ENCODE data around the gene ARAP2. TPM values are rescaled to one million over a fixed set of nuclear protein-coding genes. Genes with fewer than 3 reads are reported as not detected.

ARAP2 gene
- total RNA-seq, 2 donors from 2014 or later: 82.4 to 104 TPM

GRCh38 chr4:36082817-36083216, 161.5 kb downstream of the ARAP2 start:
- no peaks in the 10 kb centered on the region for H3K36me3 Mint-ChIP-seq (ENCODE audit: low read depth)
- peaks cover 3% of the 10 kb centered on the region for H3K4me1 Mint-ChIP-seq
- H3K27ac Mint-ChIP-seq: no peak overlapping the region
- ATAC-seq (no peak), DNase-seq (no peak)
- no peak overlapping the region for H3K4me3 Mint-ChIP-seq
- H3K27me3 Mint-ChIP-seq: no peaks in the 10 kb centered on the region
- H3K9me3 ChIP-seq (ENCODE audit: control insufficient read depth, low read length, poor library complexity, severe bottlenecking): no peaks in the 10 kb centered on the region

GRCh38 chr4:36081185-36081584, 163.1 kb downstream of the ARAP2 start:
- H3K27me3 Mint-ChIP-seq: no peaks in the 10 kb centered on the region
- no peak for ATAC-seq
- no peak for DNase-seq
- H3K9me3 ChIP-seq (ENCODE audit: control insufficient read depth, low read length, poor library complexity, severe bottlenecking): no peaks in the 10 kb centered on the region
- peaks cover 3% of the 10 kb centered on the region for H3K4me1 Mint-ChIP-seq
- H3K27ac Mint-ChIP-seq: no peak overlapping the region
- H3K4me3 Mint-ChIP-seq: no peak overlapping the region
- no peaks in the 10 kb centered on the region for H3K36me3 Mint-ChIP-seq (ENCODE audit: low read depth)

GRCh38 chr4:36079666-36080065, 164.6 kb downstream of the ARAP2 start:
- Mint-ChIP-seq H3K27me3 (no peaks in the 10 kb centered on the region), H3K4me3 (no peak overlapping the region), H3K27ac (no peak overlapping the region), H3K36me3 (ENCODE audit: low read depth) (no peaks in the 10 kb centered on the region), H3K4me1 (no peaks in the 10 kb centered on the region)
- DNase-seq (no peak), ATAC-seq (no peak)
- H3K9me3 ChIP-seq (ENCODE audit: control insufficient read depth, low read length, poor library complexity, severe bottlenecking): no peaks in the 10 kb centered on the region

- Mint-ChIP-seq H3K27ac (no peak overlapping the region), H3K27me3 (no peaks in the 10 kb centered on the region), H3K4me3 (no peak overlapping the region), H3K4me1 (no peaks in the 10 kb centered on the region), H3K36me3 (ENCODE audit: low read depth) (no peaks in the 10 kb centered on the region)
- no peaks in the 10 kb centered on the region for H3K9me3 ChIP-seq (ENCODE audit: control insufficient read depth, low read length, poor library complexity, severe bottlenecking)
- no peak for DNase-seq
- no peak for ATAC-seq
These were observed 166.0 kb downstream of the ARAP2 start for GRCh38 chr4:36078319-36078718.

- no peak overlapping the region for H3K4me3 Mint-ChIP-seq
- H3K4me1 Mint-ChIP-seq: no peaks in the 10 kb centered on the region
- no peak for ATAC-seq
- peaks cover 2% of the 10 kb centered on the region for H3K36me3 Mint-ChIP-seq (ENCODE audit: low read depth)
- H3K27me3 Mint-ChIP-seq: no peaks in the 10 kb centered on the region
- no peaks in the 10 kb centered on the region for H3K9me3 ChIP-seq (ENCODE audit: control insufficient read depth, low read length, poor library complexity, severe bottlenecking)
- H3K27ac Mint-ChIP-seq: peak overlapping the region; percentile 21
- DNase-seq: no peak
These were observed 171.8 kb downstream of the ARAP2 start for GRCh38 chr4:36072529-36072928.

GRCh38 chr4:36067116-36067515, 177.2 kb downstream of the ARAP2 start:
- no peak overlapping the region for H3K27ac Mint-ChIP-seq
- DNase-seq (no peak), ATAC-seq (no peak)

GRCh38 chr4:36065274-36065871, 178.9 kb downstream of the ARAP2 start:
- no peak for DNase-seq

More at GRCh38 chr4:36067116-36067515, 177.2 kb downstream of the ARAP2 start:
- no peaks in the 10 kb centered on the region for H3K9me3 ChIP-seq (ENCODE audit: control insufficient read depth, low read length, poor library complexity, severe bottlenecking)
- H3K4me1 Mint-ChIP-seq: peaks cover 3% of the 10 kb centered on the region
- H3K36me3 Mint-ChIP-seq (ENCODE audit: low read depth): peaks cover 5% of the 10 kb centered on the region
- no peak overlapping the region for H3K4me3 Mint-ChIP-seq
- no peaks in the 10 kb centered on the region for H3K27me3 Mint-ChIP-seq

GRCh38 chr4:36064117-36064516, 180.2 kb downstream of the ARAP2 start:
- DNase-seq (no peak), ATAC-seq (no peak)
- H3K27me3 Mint-ChIP-seq: no peaks in the 10 kb centered on the region
- no peak overlapping the region for H3K27ac Mint-ChIP-seq
- H3K4me1 Mint-ChIP-seq: peaks cover 3% of the 10 kb centered on the region
- H3K9me3 ChIP-seq (ENCODE audit: control insufficient read depth, low read length, poor library complexity, severe bottlenecking): no peaks in the 10 kb centered on the region
- no peak overlapping the region for H3K4me3 Mint-ChIP-seq
- H3K36me3 Mint-ChIP-seq (ENCODE audit: low read depth): peaks cover 3% of the 10 kb centered on the region

More at GRCh38 chr4:36065274-36065871, 178.9 kb downstream of the ARAP2 start:
- peaks cover 3% of the 10 kb centered on the region for H3K4me1 Mint-ChIP-seq
- peaks cover 5% of the 10 kb centered on the region for H3K36me3 Mint-ChIP-seq (ENCODE audit: low read depth)
- no peaks in the 10 kb centered on the region for H3K27me3 Mint-ChIP-seq
- no peak for ATAC-seq
- H3K4me3 Mint-ChIP-seq: no peak overlapping the region
- H3K9me3 ChIP-seq (ENCODE audit: control insufficient read depth, low read length, poor library complexity, severe bottlenecking): no peaks in the 10 kb centered on the region
- H3K27ac Mint-ChIP-seq: no peak overlapping the region

- no peak for ATAC-seq
These were observed 188.2 kb downstream of the ARAP2 start for GRCh38 chr4:36056136-36056535.

GRCh38 chr4:36054694-36055422, 189.5 kb downstream of the ARAP2 start:
- no peak for ATAC-seq
- Mint-ChIP-seq H3K27ac (no peak overlapping the region), H3K27me3 (no peaks in the 10 kb centered on the region), H3K4me3 (no peak overlapping the region), H3K36me3 (ENCODE audit: low read depth) (no peaks in the 10 kb centered on the region), H3K4me1 (no peaks in the 10 kb centered on the region)
- DNase-seq: no peak
- H3K9me3 ChIP-seq (ENCODE audit: control insufficient read depth, low read length, poor library complexity, severe bottlenecking): no peaks in the 10 kb centered on the region

More at GRCh38 chr4:36056136-36056535, 188.2 kb downstream of the ARAP2 start:
- no peak overlapping the region for H3K27ac Mint-ChIP-seq
- no peaks in the 10 kb centered on the region for H3K4me1 Mint-ChIP-seq
- no peak for DNase-seq
- no peak overlapping the region for H3K4me3 Mint-ChIP-seq
- H3K9me3 ChIP-seq (ENCODE audit: control insufficient read depth, low read length, poor library complexity, severe bottlenecking): no peaks in the 10 kb centered on the region
- H3K36me3 Mint-ChIP-seq (ENCODE audit: low read depth): no peaks in the 10 kb centered on the region
- no peaks in the 10 kb centered on the region for H3K27me3 Mint-ChIP-seq

GRCh38 chr4:36053930-36054329, 190.4 kb downstream of the ARAP2 start:
- Mint-ChIP-seq H3K27me3 (no peaks in the 10 kb centered on the region), H3K27ac (no peak overlapping the region), H3K4me3 (no peak overlapping the region), H3K4me1 (no peaks in the 10 kb centered on the region), H3K36me3 (ENCODE audit: low read depth) (no peaks in the 10 kb centered on the region)
- no peaks in the 10 kb centered on the region for H3K9me3 ChIP-seq (ENCODE audit: control insufficient read depth, low read length, poor library complexity, severe bottlenecking)
- ATAC-seq: no peak
- DNase-seq: no peak

GRCh38 chr4:36051634-36052033, 192.7 kb downstream of the ARAP2 start:
- no peak overlapping the region for H3K27ac Mint-ChIP-seq
- H3K36me3 Mint-ChIP-seq (ENCODE audit: low read depth): no peaks in the 10 kb centered on the region
- ATAC-seq (no peak), DNase-seq (no peak)
- H3K27me3 Mint-ChIP-seq: no peaks in the 10 kb centered on the region
- H3K9me3 ChIP-seq (ENCODE audit: control insufficient read depth, low read length, poor library complexity, severe bottlenecking): no peaks in the 10 kb centered on the region
- H3K4me3 Mint-ChIP-seq: no peak overlapping the region
- H3K4me1 Mint-ChIP-seq: no peaks in the 10 kb centered on the region

- Mint-ChIP-seq H3K27ac (no peak overlapping the region), H3K36me3 (ENCODE audit: low read depth) (no peaks in the 10 kb centered on the region), H3K27me3 (no peaks in the 10 kb centered on the region), H3K4me3 (no peak overlapping the region), H3K4me1 (no peaks in the 10 kb centered on the region)
- ATAC-seq: no peak
- H3K9me3 ChIP-seq (ENCODE audit: control insufficient read depth, low read length, poor library complexity, severe bottlenecking): no peaks in the 10 kb centered on the region
- no peak for DNase-seq
These were observed 198.3 kb downstream of the ARAP2 start for GRCh38 chr4:36046026-36046425.

GRCh38 chr4:36043901-36044300, 200.4 kb downstream of the ARAP2 start:
- H3K27ac Mint-ChIP-seq: no peak overlapping the region
- H3K36me3 Mint-ChIP-seq (ENCODE audit: low read depth): no peaks in the 10 kb centered on the region
- no peaks in the 10 kb centered on the region for H3K4me1 Mint-ChIP-seq
- DNase-seq: no peak
- H3K27me3 Mint-ChIP-seq: no peaks in the 10 kb centered on the region
- no peaks in the 10 kb centered on the region for H3K9me3 ChIP-seq (ENCODE audit: control insufficient read depth, low read length, poor library complexity, severe bottlenecking)
- no peak overlapping the region for H3K4me3 Mint-ChIP-seq
- ATAC-seq: no peak

All from T-helper 17 cell (primary cell).